H9 (cell line): ENCODE data around the gene ARL11. TPM values are rescaled to one million over a fixed set of nuclear protein-coding genes. Genes with fewer than 3 reads are reported as not detected.

Source experiments
- DNase-seq: peaks from one replicate; pipeline ENCODE4 v3.0.0-alpha.2; 2017
- H2AFZ ChIP-seq: one replicate; pipeline ENCODE4 v1.6.1; 2013; ENCODE audit warnings: mild to moderate bottlenecking, low read length, control low read depth, moderate library complexity
- H2AK5ac ChIP-seq: 2 replicates; pipeline ENCODE4 v1.6.1; 2013; ENCODE audit warnings: low read length, control low read depth, mixed read lengths; ENCODE audit not compliant: insufficient read length
- H2BK120ac ChIP-seq: one replicate; pipeline ENCODE4 v1.6.1; 2013; ENCODE audit warnings: low read depth, mild to moderate bottlenecking, low read length, control low read depth, inconsistent platforms; ENCODE audit not compliant: poor library complexity, severe bottlenecking
- H2BK12ac ChIP-seq: 2 replicates; pipeline ENCODE4 v1.6.1; 2013; ENCODE audit warnings: low read length, control low read depth, mixed read lengths, low read depth; ENCODE audit not compliant: insufficient read length
- H2BK15ac ChIP-seq: 2 replicates; pipeline ENCODE4 v1.6.1; 2013; ENCODE audit warnings: low read depth, low read length, control low read depth
- H2BK20ac ChIP-seq: one replicate; pipeline ENCODE4 v1.6.1; 2013; ENCODE audit warnings: low read depth, mild to moderate bottlenecking, low read length, control low read depth, inconsistent platforms; ENCODE audit not compliant: poor library complexity, severe bottlenecking
- H2BK5ac ChIP-seq: 2 replicates; pipeline ENCODE4 v1.6.1; 2013; ENCODE audit warnings: low read length, control low read depth, mixed read lengths; ENCODE audit not compliant: insufficient read length
- H3K14ac ChIP-seq: 2 replicates; pipeline ENCODE4 v1.6.1; 2013; ENCODE audit warnings: low read length, control low read depth; ENCODE audit not compliant: insufficient read depth
- H3K18ac ChIP-seq: 2 replicates; pipeline ENCODE4 v1.6.1; 2013; ENCODE audit warnings: low read depth, mild to moderate bottlenecking, mixed read lengths, low read length, control low read depth; ENCODE audit not compliant: insufficient read length
- H3K23ac ChIP-seq: 2 replicates; pipeline ENCODE4 v1.6.1; 2013; ENCODE audit warnings: low read length, control low read depth, mixed read lengths, low read depth; ENCODE audit not compliant: insufficient read length
- H3K23me2 ChIP-seq: 2 replicates; pipeline ENCODE4 v1.6.1; 2013; ENCODE audit warnings: low read depth, mild to moderate bottlenecking, mixed read lengths, low read length, control low read depth; ENCODE audit not compliant: insufficient read length, poor library complexity, severe bottlenecking
- H3K27ac ChIP-seq: 2 replicates; pipeline ENCODE4 v1.5.1; 2013; ENCODE audit warnings: low read length, control low read depth, mixed read lengths, low read depth; ENCODE audit not compliant: insufficient read length
- H3K27me3 ChIP-seq: 2 replicates; pipeline ENCODE4 v1.6.1; 2013; ENCODE audit warnings: low read length, control low read depth, inconsistent platforms; ENCODE audit not compliant: insufficient read depth
- H3K4ac ChIP-seq: 2 replicates; pipeline ENCODE4 v1.6.1; 2013; ENCODE audit warnings: low read depth, mild to moderate bottlenecking, control low read depth, inconsistent platforms, low read length, moderate library complexity
- H3K4me1 ChIP-seq: 2 replicates; pipeline ENCODE4 v1.6.1; 2013; ENCODE audit warnings: low read length, control low read depth, inconsistent platforms; ENCODE audit not compliant: insufficient read depth
- H3K4me2 ChIP-seq: 2 replicates; pipeline ENCODE4 v1.6.1; 2013; ENCODE audit warnings: low read length, control low read depth, mixed read lengths; ENCODE audit not compliant: insufficient read length, insufficient read depth
- H3K56ac ChIP-seq: 2 replicates; pipeline ENCODE4 v1.6.1; 2013; ENCODE audit warnings: low read depth, mild to moderate bottlenecking, mixed read lengths, low read length, control low read depth; ENCODE audit not compliant: insufficient read length
- H3K79me1 ChIP-seq: 2 replicates; pipeline ENCODE4 v1.6.1; 2013; ENCODE audit warnings: low read depth, mild to moderate bottlenecking, moderate library complexity, low read length, control low read depth, inconsistent platforms; ENCODE audit not compliant: insufficient read depth, poor library complexity, severe bottlenecking
- H3K79me2 ChIP-seq: 2 replicates; pipeline ENCODE4 v1.6.1; 2013; ENCODE audit warnings: low read length, control low read depth, inconsistent platforms; ENCODE audit not compliant: insufficient read depth
- H3K9ac ChIP-seq: 2 replicates; pipeline ENCODE4 v1.6.1; 2013; ENCODE audit warnings: low read length, control low read depth, mixed read lengths; ENCODE audit not compliant: insufficient read length; ENCODE audit errors: extremely low read depth
- H3K9me3 ChIP-seq: one replicate; pipeline ENCODE4 v1.6.1; 2013; ENCODE audit warnings: low read depth, low read length, inconsistent platforms; ENCODE audit not compliant: control insufficient read depth
- H3T11ph ChIP-seq: one replicate; pipeline ENCODE4 v1.6.1; 2013; ENCODE audit warnings: mild to moderate bottlenecking, low read length, control low read depth, inconsistent platforms
- H4K20me1 ChIP-seq: one replicate; pipeline ENCODE4 v1.6.1; 2013; ENCODE audit not compliant: control insufficient read depth, insufficient read length, insufficient read depth
- H4K5ac ChIP-seq: 2 replicates; pipeline ENCODE4 v1.6.1; 2013; ENCODE audit warnings: low read depth, mild to moderate bottlenecking, mixed read lengths, low read length, control low read depth; ENCODE audit not compliant: insufficient read length
- H4K8ac ChIP-seq: replicated peaks from 2 replicates; pipeline ENCODE4 v1.6.1; 2013; ENCODE audit warnings: low read length, control low read depth, mixed read lengths, low read depth; ENCODE audit not compliant: insufficient read length
- H4K91ac ChIP-seq: 2 replicates; pipeline ENCODE4 v1.6.1; 2013; ENCODE audit warnings: low read depth, mild to moderate bottlenecking, moderate library complexity, mixed read lengths, low read length, control low read depth; ENCODE audit not compliant: insufficient read length
- H3K27ac Mint-ChIP-seq, 3 experiments: 2 replicates in 2 of 3; 3 replicates in 1 of 3; pipeline ENCODE4 v1.8.0; 2020 to 2021; ENCODE audit warnings: mixed read lengths in 3 of 3, mild to moderate bottlenecking in 1 of 3, moderate library complexity in 1 of 3
- H3K27me3 Mint-ChIP-seq: 2 replicates; pipeline ENCODE4 v1.8.0; 2021; ENCODE audit warnings: low read depth, mild to moderate bottlenecking, moderate library complexity, mixed read lengths
- H3K36me3 Mint-ChIP-seq, 3 experiments: 2 replicates in 2 of 3; 3 replicates in 1 of 3; pipeline ENCODE4 v1.8.0; 2020 to 2021; ENCODE audit warnings: low read depth in 3 of 3, mixed read lengths in 3 of 3; ENCODE audit not compliant: insufficient read depth in 1 of 3
- H3K4me1 Mint-ChIP-seq, 2 experiments: 2 replicates each; pipeline ENCODE4 v1.8.0; 2020; ENCODE audit warnings: mixed read lengths in 2 of 2
- H3K4me3 Mint-ChIP-seq, 2 experiments: 2 replicates in 1 of 2; 3 replicates in 1 of 2; pipeline ENCODE4 v1.8.0; 2020 to 2021; ENCODE audit warnings: mild to moderate bottlenecking in 2 of 2, mixed read lengths in 2 of 2, moderate library complexity in 1 of 2
- H3K9me3 Mint-ChIP-seq, 2 experiments: 2 replicates in 1 of 2; 3 replicates in 1 of 2; pipeline ENCODE4 v1.8.0; 2020; ENCODE audit warnings: mild to moderate bottlenecking in 2 of 2, mixed read lengths in 2 of 2, moderate library complexity in 1 of 2
- CTCF ChIP-seq: fragments of 200-600 bp; sonication (generic); conservative IDR thresholded peaks from 3 replicates; pipeline ENCODE4 v1.8.0; 2021; ENCODE audit warnings: antibody characterized with exemption, mild to moderate bottlenecking
- WGBS: extraction: QIAGEN DNeasy Blood & Tissue Kit; methylation state at CpG from one replicate; pipeline ENCODE4 v1.1.7; 2013; ENCODE audit warnings: missing lambda C conversion rate, low lambda C conversion rate, mixed read lengths; ENCODE audit not compliant: insufficient read length; ENCODE audit errors: extremely low coverage; 5-methylcytosine and 5-hydroxymethylcytosine counted together
- total RNA-seq: library from RNA; stranded (reverse); gene quantifications from 2 replicates; pipeline ENCODE4 v1.2.1, GENCODE V29; 2021

The ARL11 gene
- total RNA-seq, 1 experiment from 2014 or later: 0.42 TPM

GRCh38 chr13:49620170-49620621, 8.1 kb upstream of the ARL11 start:
- TF ChIP-seq CTCF: no peak
- H3K9me3 Mint-ChIP-seq: no peaks in the 10 kb centered on the region
- Histone ChIP-seq H4K91ac (no peak overlapping the region), H4K20me1 (no peaks in the 10 kb centered on the region), H3K18ac (no peak overlapping the region), H3K79me2 (no peaks in the 10 kb centered on the region), H2BK20ac (no peak overlapping the region), H3K9me3 (no peaks in the 10 kb centered on the region), H2AFZ (no peak overlapping the region), H2BK12ac (no peak overlapping the region), H2BK15ac (no peak overlapping the region; the same call in 1 of the 2 replicates), H4K8ac (no peak overlapping the region), H3K79me1 (no peaks in the 10 kb centered on the region), H3K9ac (no peak overlapping the region), H3K27ac (no peak overlapping the region), H3K4ac (no peak overlapping the region), H3K23me2 (no peaks in the 10 kb centered on the region), H3K56ac (no peak overlapping the region), H3K27me3 (no peaks in the 10 kb centered on the region), H3T11ph (no peak overlapping the region), H3K14ac (0 out of 2 replicates have a peak overlapping the region, but pooled peaks have one; percentile 20), H3K23ac (no peak overlapping the region), H3K4me1 (no peaks in the 10 kb centered on the region), H3K4me2 (no peak overlapping the region), H2AK5ac (no peak overlapping the region), H2BK120ac (no peak overlapping the region), H4K5ac (no peak overlapping the region), H2BK5ac (no peak overlapping the region)
- WGBS: no CpG with 5 or more reads among the region's 22 CpGs
- H3K4me1 Mint-ChIP-seq: peaks cover 4 to 5% of the 10 kb centered on the region in 2 experiments; a peak in 1 of 4 replicates
- H3K4me3 Mint-ChIP-seq: no peak overlapping the region
- H3K27me3 Mint-ChIP-seq: no peaks in the 10 kb centered on the region
- no peak overlapping the region for H3K27ac Mint-ChIP-seq
- DNase-seq: no peak
- H3K36me3 Mint-ChIP-seq: no peaks in the 10 kb centered on the region
